OCI-LY7 (cell line): ENCODE results near the gene EFNA5. TPM values are rescaled to one million over a fixed set of nuclear protein-coding genes. Genes with fewer than 3 reads are reported as not detected.

Source experiments
- BruUV-seq: library from RNA; stranded (reverse); fragments of 400-500 nt; replicated peaks from 2 replicates; lab custom pipeline; 2021; lab: Mats Ljungman, UMichigan
- CTCF ChIA-PET: fragments of 300-600 bp; sonication (Branson Sonifier 250); formaldehyde crosslinking; loops from one replicate; lab custom pipeline; 2022; ENCODE audit warnings: antibody characterized with exemption; ENCODE audit not compliant: unreplicated experiment; lab: Charles Lee
- POLR2A ChIA-PET: fragments of 300-600 bp; sonication (Branson Sonifier 250); formaldehyde crosslinking; loops from one replicate; lab custom pipeline; 2022; ENCODE audit warnings: antibody characterized with exemption; lab: Charles Lee
- DNase-seq: peaks from one replicate; pipeline ENCODE4 v3.0.0-alpha.2; 2015; ENCODE audit warnings: low spot score
- H2AFZ ChIP-seq: fragments of 200-600 bp; sonication (generic), shearing (Covaris generic); 2 replicates; pipeline ENCODE4 v1.6.1; 2014; ENCODE audit warnings: mild to moderate bottlenecking, antibody characterized with exemption, low read length, moderate library complexity
- H3K27ac ChIP-seq: fragments of 200-600 bp; sonication (generic); 2 replicates; pipeline ENCODE4 v1.5.1; 2014; ENCODE audit warnings: mixed run types, low read depth, mild to moderate bottlenecking, moderate library complexity, low read length, inconsistent platforms; ENCODE audit not compliant: poor library complexity, severe bottlenecking
- H3K36me3 ChIP-seq: fragments of 200-600 bp; sonication (generic); 2 replicates; pipeline ENCODE4 v1.6.1; 2014; ENCODE audit warnings: mild to moderate bottlenecking, antibody characterized with exemption, low read length, moderate library complexity, mixed read lengths; ENCODE audit not compliant: insufficient read depth
- H3K4me1 ChIP-seq: fragments of 200-600 bp; sonication (generic); 2 replicates; pipeline ENCODE4 v1.5.1; 2014; ENCODE audit warnings: mild to moderate bottlenecking, low read length; ENCODE audit not compliant: insufficient read depth, poor library complexity, severe bottlenecking
- H3K4me2 ChIP-seq: fragments of 200-600 bp; sonication (generic); 2 replicates; pipeline ENCODE4 v1.6.1; 2014; ENCODE audit warnings: mild to moderate bottlenecking, low read length
- H3K4me3 ChIP-seq: fragments of 200-600 bp; sonication (generic); 2 replicates; pipeline ENCODE4 v1.5.1; 2014; ENCODE audit warnings: mild to moderate bottlenecking, low read depth, low read length; ENCODE audit not compliant: poor library complexity, severe bottlenecking
- H3K79me2 ChIP-seq: fragments of 200-600 bp; sonication (generic); 2 replicates; pipeline ENCODE4 v1.6.1; 2016; ENCODE audit warnings: low read depth, mild to moderate bottlenecking, low read length, moderate library complexity, mixed read lengths; ENCODE audit not compliant: insufficient read depth
- H3K9me2 ChIP-seq: fragments of 200-600 bp; sonication (generic); 2 replicates; pipeline ENCODE4 v1.6.1; 2016; ENCODE audit warnings: mild to moderate bottlenecking, low read length, mixed read lengths; ENCODE audit not compliant: insufficient read depth
- H3K9me3 ChIP-seq: fragments of 200-600 bp; sonication (generic); 2 replicates; pipeline ENCODE4 v1.6.1; 2014; ENCODE audit warnings: mild to moderate bottlenecking, mixed run types, low read length, mixed read lengths
- H4K20me1 ChIP-seq: fragments of 200-600 bp; sonication (generic); 2 replicates; pipeline ENCODE4 v1.6.1; 2014; ENCODE audit warnings: mild to moderate bottlenecking, antibody characterized with exemption, low read length, moderate library complexity, mixed read lengths; ENCODE audit not compliant: insufficient read depth
- CTCF ChIP-seq: fragments of 200-600 bp; sonication (generic); conservative IDR thresholded peaks from 2 replicates; pipeline ENCODE4 v1.5.1; 2014; ENCODE audit warnings: mild to moderate bottlenecking, antibody characterized with exemption, low read length, moderate library complexity, mixed read lengths
- EZH2phosphoT487 ChIP-seq: fragments of 200-600 bp; sonication (generic); IDR thresholded peaks from 2 replicates; pipeline ENCODE4 v1.6.1; 2018; ENCODE audit warnings: low read depth, borderline replicate concordance, mild to moderate bottlenecking, mixed run types, antibody characterized with exemption, low read length, moderate library complexity, mixed read lengths
- intact Hi-C: fragments of 100-400 bp; cut with micrococcal nuclease; formaldehyde crosslinking; loops from one replicate; pipeline ENCODE4 v1.10.0; 2022; ENCODE audit not compliant: unreplicated experiment
- total RNA-seq, 2 experiments: library from RNA; depleted of rRNA in 1 of 2; stranded (reverse); fragments of >200 nt in 1 of 2; shearing (Covaris generic) in 1 of 2; gene quantifications; 2 replicates each; pipeline ENCODE4 v1.2.3, GENCODE V29; 2014 to 2022

Gene EFNA5
- total RNA-seq, 2 experiments from 2014 or later, result 2.1 to 3.1 TPM

- BruUV-seq, result no TSS peak
- H3K9me3 ChIP-seq, result no peaks in the 10 kb centered on the region
- no peak for DNase-seq
- ChIA-PET POLR2A (interaction anchor here (1.0 to 1.5 kb wide), 2 partner anchors 144 to 149 kb away, joined by 3 to 8 read pairs; no protein-coding TSS in a partner anchor), CTCF (no interaction called here)
- no peaks in the 10 kb centered on the region for H3K79me2 ChIP-seq
- no peaks in the 10 kb centered on the region for H3K36me3 ChIP-seq
- peaks cover 51% of the 10 kb centered on the region for H3K4me1 ChIP-seq
- intact Hi-C loops, result loop anchor here (5.0 kb wide), 2 partner anchors 143 to 203 kb away; no protein-coding TSS in a partner anchor
- no peak overlapping the region for H2AFZ ChIP-seq
- no peaks in the 10 kb centered on the region for H3K9me2 ChIP-seq
- H4K20me1 ChIP-seq, result no peaks in the 10 kb centered on the region
- TF ChIP-seq EZH2phosphoT487 (no peak), CTCF (no peak)
- no peak overlapping the region for H3K27ac ChIP-seq
- H3K4me3 ChIP-seq, result no peak overlapping the region
- no peak overlapping the region for H3K4me2 ChIP-seq
Observed at GRCh38 chr5:107369622-107370021, 301.1 kb downstream of the EFNA5 start.

GRCh38 chr5:107368615-107369014 is 302.1 kb downstream of the EFNA5 start:
- Histone ChIP-seq H3K36me3 (no peaks in the 10 kb centered on the region; the same call in none of the 2 replicates), H3K9me2 (no peaks in the 10 kb centered on the region), H3K79me2 (no peaks in the 10 kb centered on the region), H2AFZ (no peak overlapping the region), H3K4me2 (no peak overlapping the region), H3K4me3 (no peak overlapping the region), H3K9me3 (peaks cover 2% of the 10 kb centered on the region; the same call in 1 of the 2 replicates), H4K20me1 (no peaks in the 10 kb centered on the region), H3K27ac (no peak overlapping the region), H3K4me1 (peaks cover 51% of the 10 kb centered on the region)
- intact Hi-C loops, result no loop called here
- no TSS peak for BruUV-seq
- no peak for TF ChIP-seq EZH2phosphoT487
- TF ChIP-seq CTCF, result no peak
- DNase-seq, result no peak
- POLR2A ChIA-PET, result interaction anchor here (1.5 kb wide), 1 partner anchor 145 kb away, joined by 3 read pairs; no protein-coding TSS in a partner anchor
- CTCF ChIA-PET, result interaction anchor here (1.1 kb wide), 1 partner anchor 9 kb away, joined by 4 read pairs; no protein-coding TSS in a partner anchor

GRCh38 chr5:107367939-107368338 is 302.8 kb downstream of the EFNA5 start:
- peaks cover 9% of the 10 kb centered on the region; the same call in 1 of the 2 replicates for H3K9me3 ChIP-seq
- H3K79me2 ChIP-seq, result no peaks in the 10 kb centered on the region
- BruUV-seq, result no TSS peak
- no peak overlapping the region for H3K4me3 ChIP-seq
- H3K4me2 ChIP-seq, result no peak overlapping the region
- ChIA-PET POLR2A (interaction anchor here (0.5 kb wide), 1 partner anchor 201 kb away, joined by 6 read pairs; no protein-coding TSS in a partner anchor), CTCF (no interaction called here)
- no peak for DNase-seq
- H3K36me3 ChIP-seq, result peaks cover 5% of the 10 kb centered on the region
- no peak for TF ChIP-seq EZH2phosphoT487
- TF ChIP-seq CTCF, result no peak
- intact Hi-C loops, result no loop called here
- peaks cover 51% of the 10 kb centered on the region for H3K4me1 ChIP-seq
- H2AFZ ChIP-seq, result no peak overlapping the region
- H4K20me1 ChIP-seq, result no peaks in the 10 kb centered on the region
- H3K27ac ChIP-seq, result no peak overlapping the region
- H3K9me2 ChIP-seq, result no peaks in the 10 kb centered on the region
